ENCODE results near the gene DDX49. TPM values are rescaled to one million over a fixed set of nuclear protein-coding genes. Genes with fewer than 3 reads are reported as not detected.

The DDX49 gene
- 137 and 139 TPM in 2 replicates for total RNA-seq (2014; rRNA removed; shearing (Covaris generic))
- 53.8 and 58.4 TPM in 2 replicates for polyA plus RNA-seq (2015; cell fraction: cytosol; rRNA removed)
- polyA plus RNA-seq (2015; cell fraction: nucleus; rRNA removed): 62.5 and 80.0 TPM in 2 replicates

GRCh38 chr19:18919086-18919899 is at the start of gene DDX49, which contains the start of gene COPE:
TSS of gene DDX49 (plus strand) at chr19:18919715. CDS start at chr19:18919742, 27 bp downstream.
TSS of gene COPE (minus strand) at chr19:18919387. CDS start at chr19:18919348, 39 bp downstream.
- DNase-seq (ENCODE audit: low read depth): peak; percentile 100

- DNase-seq (ENCODE audit: low read depth): no peak
Observed at GRCh38 chr19:18869781-18870530, 49.6 kb upstream of the DDX49 start.

- no peak for DNase-seq (ENCODE audit: low read depth)
Observed at GRCh38 chr19:18870531-18871172, 48.9 kb upstream of the DDX49 start.

GRCh38 chr19:18871543-18871942 is 48.0 kb upstream of the DDX49 start:
- DNase-seq (ENCODE audit: low read depth): no peak

GRCh38 chr19:18875726-18876125 is 43.8 kb upstream of the DDX49 start:
- DNase-seq (ENCODE audit: low read depth): no peak

- DNase-seq (ENCODE audit: low read depth): no peak
Observed at GRCh38 chr19:18876865-18877264, 42.6 kb upstream of the DDX49 start.

GRCh38 chr19:18878058-18878797 is 41.3 kb upstream of the DDX49 start:
- DNase-seq (ENCODE audit: low read depth): no peak

- DNase-seq (ENCODE audit: low read depth): no peak
Observed at GRCh38 chr19:18878858-18879578, 40.5 kb upstream of the DDX49 start.

GRCh38 chr19:18879579-18880373 is 39.7 kb upstream of the DDX49 start:
- no peak for DNase-seq (ENCODE audit: low read depth)

- DNase-seq (ENCODE audit: low read depth): no peak
Observed at GRCh38 chr19:18881491-18881890, 38.0 kb upstream of the DDX49 start.

GRCh38 chr19:18883526-18884304 is 35.8 kb upstream of the DDX49 start:
- no peak for DNase-seq (ENCODE audit: low read depth)

- DNase-seq (ENCODE audit: low read depth): no peak
Observed at GRCh38 chr19:18886972-18887371, 32.5 kb upstream of the DDX49 start.

GRCh38 chr19:18889949-18890745 is 29.4 kb upstream of the DDX49 start:
- no peak for DNase-seq (ENCODE audit: low read depth)

GRCh38 chr19:18893587-18894253 is 25.8 kb upstream of the DDX49 start:
- no peak for DNase-seq (ENCODE audit: low read depth)

GRCh38 chr19:18894254-18895037 is 25.1 kb upstream of the DDX49 start:
- no peak for DNase-seq (ENCODE audit: low read depth)

GRCh38 chr19:18895038-18895823 is 24.3 kb upstream of the DDX49 start:
- peak; percentile 42 for DNase-seq (ENCODE audit: low read depth)

Data from HT1080 (cell line).